Measurements from ENCODE around the gene LYSMD2.

The LYSMD2 gene

DNA sequence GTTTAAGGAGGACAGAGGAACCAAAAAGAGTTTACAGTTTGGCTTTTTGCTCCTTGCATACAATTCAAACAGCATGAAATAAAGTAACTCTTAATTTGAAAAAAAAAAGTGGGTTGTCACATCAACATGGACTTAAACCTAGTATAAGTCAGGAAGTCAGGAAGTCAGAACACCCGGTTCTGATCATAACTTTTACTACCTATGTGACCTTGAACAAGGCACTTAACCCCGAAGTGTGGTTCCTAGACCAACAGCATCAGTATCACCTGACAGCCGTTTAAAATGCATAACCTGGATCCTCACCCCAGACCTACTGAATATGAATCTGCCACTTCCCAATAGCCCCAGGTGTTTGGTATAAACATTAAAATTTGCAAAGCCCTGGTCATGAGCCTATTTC lies 18.7 kb downstream of the LYSMD2 start:
- no peak for DNase-seq
- Histone ChIP-seq H3K4me1 (ENCODE audit: insufficient read depth, low read length) (no peaks in the 10 kb centered on the region), H3K79me2 (ENCODE audit: insufficient read depth, low read length) (no peaks in the 10 kb centered on the region), H2AFZ (ENCODE audit: low read depth, low read length) (no peak overlapping the region), H3K4me3 (ENCODE audit: low read depth in 1 of 2, low read length in 2 of 2) (no peak overlapping the region), H3K9ac (ENCODE audit: low read depth, low read length) (no peak overlapping the region), H3K27me3 (ENCODE audit: insufficient read depth, low read length, poor library complexity) (no peaks in the 10 kb centered on the region), H3K27ac (ENCODE audit: low read length) (no peak overlapping the region), H3K4me2 (ENCODE audit: insufficient read depth, low read length) (no peak overlapping the region), H3K9me3 (ENCODE audit: insufficient read depth, low read length, severe bottlenecking) (no peaks in the 10 kb centered on the region), H3K36me3 (ENCODE audit: insufficient read depth, low read length) (peaks cover 23% of the 10 kb centered on the region), H4K20me1 (ENCODE audit: insufficient read depth, low read length) (no peaks in the 10 kb centered on the region)
- TF ChIP-seq, protein P1, sequence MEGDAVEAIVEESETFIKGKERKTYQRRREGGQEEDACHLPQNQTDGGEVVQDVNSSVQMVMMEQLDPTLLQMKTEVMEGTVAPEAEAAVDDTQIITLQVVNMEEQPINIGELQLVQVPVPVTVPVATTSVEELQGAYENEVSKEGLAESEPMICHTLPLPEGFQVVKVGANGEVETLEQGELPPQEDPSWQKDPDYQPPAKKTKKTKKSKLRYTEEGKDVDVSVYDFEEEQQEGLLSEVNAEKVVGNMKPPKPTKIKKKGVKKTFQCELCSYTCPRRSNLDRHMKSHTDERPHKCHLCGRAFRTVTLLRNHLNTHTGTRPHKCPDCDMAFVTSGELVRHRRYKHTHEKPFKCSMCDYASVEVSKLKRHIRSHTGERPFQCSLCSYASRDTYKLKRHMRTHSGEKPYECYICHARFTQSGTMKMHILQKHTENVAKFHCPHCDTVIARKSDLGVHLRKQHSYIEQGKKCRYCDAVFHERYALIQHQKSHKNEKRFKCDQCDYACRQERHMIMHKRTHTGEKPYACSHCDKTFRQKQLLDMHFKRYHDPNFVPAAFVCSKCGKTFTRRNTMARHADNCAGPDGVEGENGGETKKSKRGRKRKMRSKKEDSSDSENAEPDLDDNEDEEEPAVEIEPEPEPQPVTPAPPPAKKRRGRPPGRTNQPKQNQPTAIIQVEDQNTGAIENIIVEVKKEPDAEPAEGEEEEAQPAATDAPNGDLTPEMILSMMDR (IDR thresholded peaks at IDR 0.05; ENCODE audit: borderline replicate concordance, extremely low read depth, low read length, poor library complexity, severe bottlenecking) = no peak
- TF ChIP-seq EZH2 (IDR thresholded peaks at IDR 0.05; ENCODE audit: borderline replicate concordance, low read depth, low read length, severe bottlenecking) = no peak
- ATAC-seq (ENCODE audit: insufficient read depth, low read depth) = no peak

DNA sequence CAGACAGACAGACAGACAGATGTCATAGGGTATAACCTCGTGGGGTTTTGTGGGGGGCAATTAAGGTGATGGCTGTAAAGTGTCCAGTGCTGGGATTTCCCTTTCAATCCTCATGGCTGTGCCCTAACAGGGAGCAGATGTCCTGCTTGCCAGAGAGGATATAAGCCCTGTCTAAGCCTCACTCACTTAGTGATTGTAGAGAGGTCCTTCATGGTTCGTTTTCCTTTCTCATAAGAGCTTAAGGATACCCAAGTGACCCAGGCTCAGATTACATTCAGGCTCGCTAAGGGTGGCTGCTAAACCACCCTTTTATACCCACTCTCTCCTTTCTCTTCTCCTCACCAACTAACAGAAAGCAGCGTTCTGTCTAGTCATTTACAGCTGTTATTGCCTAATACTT lies 19.2 kb downstream of the LYSMD2 start:
- Histone ChIP-seq H3K9me3 (ENCODE audit: insufficient read depth, low read length, severe bottlenecking) (no peaks in the 10 kb centered on the region), H3K4me1 (ENCODE audit: insufficient read depth, low read length) (no peaks in the 10 kb centered on the region), H3K9ac (ENCODE audit: low read depth, low read length) (no peak overlapping the region), H4K20me1 (ENCODE audit: insufficient read depth, low read length) (no peaks in the 10 kb centered on the region), H3K27me3 (ENCODE audit: insufficient read depth, low read length, poor library complexity) (no peaks in the 10 kb centered on the region), H3K4me2 (ENCODE audit: insufficient read depth, low read length) (no peak overlapping the region), H3K36me3 (ENCODE audit: insufficient read depth, low read length) (peaks cover 19% of the 10 kb centered on the region), H3K79me2 (ENCODE audit: insufficient read depth, low read length) (no peaks in the 10 kb centered on the region), H3K4me3 (ENCODE audit: low read depth in 1 of 2, low read length in 2 of 2) (no peak overlapping the region), H2AFZ (ENCODE audit: low read depth, low read length) (no peak overlapping the region), H3K27ac (ENCODE audit: low read length) (no peak overlapping the region)
- ATAC-seq (ENCODE audit: insufficient read depth, low read depth) = no peak
- TF ChIP-seq, protein P1 (IDR thresholded peaks at IDR 0.05; ENCODE audit: borderline replicate concordance, extremely low read depth, low read length, poor library complexity, severe bottlenecking) = no peak
- TF ChIP-seq EZH2 (IDR thresholded peaks at IDR 0.05; ENCODE audit: borderline replicate concordance, low read depth, low read length, severe bottlenecking) = no peak
- no peak for DNase-seq

DNA sequence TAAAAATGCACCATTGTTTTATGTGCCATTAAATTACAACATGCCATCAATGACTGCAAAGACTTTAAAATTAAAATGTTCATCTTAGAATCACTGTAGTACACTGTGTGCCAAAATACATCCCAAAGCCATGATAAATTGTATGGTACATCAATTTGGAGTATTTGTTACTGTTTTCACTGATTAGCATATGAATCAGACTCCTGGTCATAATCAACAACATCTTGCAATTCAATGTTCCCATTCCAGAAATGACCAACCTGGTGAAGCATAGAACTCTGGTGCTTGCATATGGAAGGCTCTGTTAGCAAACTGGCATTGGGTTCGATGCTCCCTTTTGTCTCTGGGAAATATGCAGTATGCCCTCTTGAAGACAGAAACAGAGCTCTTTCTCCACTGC lies 22.5 kb downstream of the LYSMD2 start:
- no peak for DNase-seq
- Histone ChIP-seq H3K4me1 (ENCODE audit: insufficient read depth, low read length) (no peaks in the 10 kb centered on the region), H4K20me1 (ENCODE audit: insufficient read depth, low read length) (no peaks in the 10 kb centered on the region), H3K9ac (ENCODE audit: low read depth, low read length) (no peak overlapping the region), H3K79me2 (ENCODE audit: insufficient read depth, low read length) (no peaks in the 10 kb centered on the region), H3K4me2 (ENCODE audit: insufficient read depth, low read length) (no peak overlapping the region), H3K36me3 (ENCODE audit: insufficient read depth, low read length) (no peaks in the 10 kb centered on the region), H3K9me3 (ENCODE audit: insufficient read depth, low read length, severe bottlenecking) (no peaks in the 10 kb centered on the region), H2AFZ (ENCODE audit: low read depth, low read length) (no peak overlapping the region), H3K27me3 (ENCODE audit: insufficient read depth, low read length, poor library complexity) (no peaks in the 10 kb centered on the region), H3K4me3 (ENCODE audit: low read depth in 1 of 2, low read length in 2 of 2) (no peak overlapping the region), H3K27ac (ENCODE audit: low read length) (no peak overlapping the region)
- no peak for ATAC-seq (ENCODE audit: insufficient read depth, low read depth)
- no peak for TF ChIP-seq EZH2 (IDR thresholded peaks at IDR 0.05; ENCODE audit: borderline replicate concordance, low read depth, low read length, severe bottlenecking)
- TF ChIP-seq, protein P1 (IDR thresholded peaks at IDR 0.05; ENCODE audit: borderline replicate concordance, extremely low read depth, low read length, poor library complexity, severe bottlenecking) = no peak

DNA sequence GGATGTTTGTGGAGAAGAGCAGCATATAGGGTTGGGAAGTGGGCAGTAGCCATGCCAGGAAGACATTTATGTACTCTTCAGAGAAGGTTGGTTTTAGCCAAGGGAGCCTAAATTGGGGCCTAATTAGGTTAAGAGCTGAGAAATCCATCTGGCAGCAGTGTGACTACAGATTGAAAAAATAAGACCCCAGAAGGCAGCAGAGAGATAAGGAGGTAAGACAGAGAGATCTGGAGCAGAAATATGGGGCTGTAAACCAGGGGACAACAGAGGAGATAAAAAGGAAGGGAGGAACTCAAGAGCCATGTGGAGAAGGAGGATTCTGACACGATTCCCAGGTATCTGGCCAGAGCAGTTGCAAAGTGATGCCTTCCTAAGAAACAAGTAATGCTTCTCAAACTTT lies 23.3 kb downstream of the LYSMD2 start:
- H3K36me3 ChIP-seq (ENCODE audit: insufficient read depth, low read length) = no peaks in the 10 kb centered on the region
- no peak overlapping the region for H3K27ac ChIP-seq (ENCODE audit: low read length)
- H3K79me2 ChIP-seq (ENCODE audit: insufficient read depth, low read length) = no peaks in the 10 kb centered on the region
- H4K20me1 ChIP-seq (ENCODE audit: insufficient read depth, low read length) = no peaks in the 10 kb centered on the region
- DNase-seq = no peak
- H3K4me1 ChIP-seq (ENCODE audit: insufficient read depth, low read length) = no peaks in the 10 kb centered on the region
- H3K4me2 ChIP-seq (ENCODE audit: insufficient read depth, low read length) = no peak overlapping the region
- no peak overlapping the region for H3K9ac ChIP-seq (ENCODE audit: low read depth, low read length)
- H3K27me3 ChIP-seq (ENCODE audit: insufficient read depth, low read length, poor library complexity) = no peaks in the 10 kb centered on the region
- H2AFZ ChIP-seq (ENCODE audit: low read depth, low read length) = no peak overlapping the region
- no peak overlapping the region for H3K4me3 ChIP-seq (ENCODE audit: low read depth in 1 of 2, low read length in 2 of 2)
- no peak for TF ChIP-seq EZH2 (IDR thresholded peaks at IDR 0.05; ENCODE audit: borderline replicate concordance, low read depth, low read length, severe bottlenecking)
- TF ChIP-seq, protein P1 (IDR thresholded peaks at IDR 0.05; ENCODE audit: borderline replicate concordance, extremely low read depth, low read length, poor library complexity, severe bottlenecking) = no peak
- no peak for ATAC-seq (ENCODE audit: insufficient read depth, low read depth)
- no peaks in the 10 kb centered on the region for H3K9me3 ChIP-seq (ENCODE audit: insufficient read depth, low read length, severe bottlenecking)
